HepG2 (cell line): ENCODE data around the gene SIK2. TPM values are rescaled to one million over a fixed set of nuclear protein-coding genes. Genes with fewer than 3 reads are reported as not detected.

Experiments used
- AHDC1 ChIP-seq: sonication (generic); formaldehyde crosslinking; IDR thresholded peaks from 2 replicates; pipeline ENCODE4 v1.5.1; 2020; ENCODE audit warnings: mild to moderate bottlenecking, missing genetic modification reagents, borderline replicate concordance
- BCL6 ChIP-seq: IDR thresholded peaks from 2 replicates; pipeline ENCODE4 v1.6.1; 2016; ENCODE audit warnings: missing genetic modification reagents, missing compliant biosample characterization
- CHD4 ChIP-seq: fragments of 200-600 bp; sonication (generic); IDR thresholded peaks from 2 replicates; pipeline ENCODE4 v1.7.0; 2017; ENCODE audit warnings: mild to moderate bottlenecking, low read length, borderline replicate concordance
- CREM ChIP-seq, 2 experiments: sonication (generic) in 1 of 2; formaldehyde crosslinking in 1 of 2; IDR thresholded peaks; 2 replicates each; pipeline versions ENCODE4 v1.4.0 to v1.6.1; 2016 to 2020; ENCODE audit warnings: antibody characterized with exemption in 1 of 2, mild to moderate bottlenecking in 1 of 2, missing genetic modification reagents in 1 of 2
- EP300 ChIP-seq, 3 experiments: sonication (generic) in 1 of 3; formaldehyde crosslinking in 1 of 3; IDR thresholded peaks; 2 replicates each; pipeline versions ENCODE4 v1.5.1 to v1.6.1; 2011 to 2020; ENCODE audit warnings: low read depth in 2 of 3, low read length in 2 of 3, borderline replicate concordance in 1 of 3, improper control_type of control experiment in 1 of 3, mild to moderate bottlenecking in 1 of 3, missing genetic modification reagents in 1 of 3, moderate library complexity in 1 of 3
- FOXK1 ChIP-seq: sonication (generic); formaldehyde crosslinking; IDR thresholded peaks from 2 replicates; pipeline ENCODE4 v1.4.0; 2020; ENCODE audit warnings: low read depth, missing genetic modification reagents, borderline replicate concordance
- FOXP1 ChIP-seq, 2 experiments: fragments of 450-650 bp in 1 of 2; IDR thresholded peaks; 2 replicates each; pipeline ENCODE4 v1.6.1; 2017 to 2018; ENCODE audit warnings: antibody characterized with exemption in 1 of 2
- GATA4 ChIP-seq: sonication (generic); IDR thresholded peaks from 2 replicates; pipeline ENCODE4 v1.6.1; 2016; ENCODE audit warnings: antibody characterized with exemption, low read depth, borderline replicate concordance
- HOXA5 ChIP-seq: sonication (generic); formaldehyde crosslinking; IDR thresholded peaks from 2 replicates; pipeline ENCODE4 v1.4.0; 2020; ENCODE audit warnings: missing genetic modification reagents
- KLF16 ChIP-seq, 2 experiments: sonication (generic) in 1 of 2; formaldehyde crosslinking in 1 of 2; IDR thresholded peaks; 2 replicates each; pipeline versions ENCODE4 v1.6.1 to v1.8.0; 2016 to 2023; ENCODE audit warnings: missing genetic modification reagents in 2 of 2, missing compliant biosample characterization in 1 of 2
- NCOA2 ChIP-seq: sonication (generic); formaldehyde crosslinking; IDR thresholded peaks from 2 replicates; pipeline ENCODE4 v1.8.0; 2022; ENCODE audit warnings: inconsistent platforms
- SMC3 ChIP-seq: IDR thresholded peaks from 2 replicates; pipeline ENCODE4 v1.6.1; 2011; ENCODE audit warnings: low read length, improper control_type of control experiment
- TEAD3 ChIP-seq: optimal IDR thresholded peaks from 2 replicates; pipeline ENCODE3; 2016; ENCODE audit warnings: borderline replicate concordance
- ZFX ChIP-seq: sonication (generic); formaldehyde crosslinking; IDR thresholded peaks from 2 replicates; pipeline ENCODE4 v1.4.0; 2020; ENCODE audit warnings: mild to moderate bottlenecking, low read depth, missing genetic modification reagents, moderate library complexity
- ZNF331 ChIP-seq: sonication (generic); formaldehyde crosslinking; IDR thresholded peaks from 2 replicates; pipeline ENCODE4 v1.4.0; 2020; ENCODE audit warnings: missing genetic modification reagents
- ZNF710 ChIP-seq: sonication (generic); formaldehyde crosslinking; IDR thresholded peaks from 2 replicates; pipeline ENCODE4 v1.5.0; 2020; ENCODE audit warnings: mild to moderate bottlenecking, missing genetic modification reagents, borderline replicate concordance
- ZNF850 ChIP-seq: sonication (generic); formaldehyde crosslinking; conservative IDR thresholded peaks from 2 replicates; pipeline ENCODE4 v1.9.0; 2021; ENCODE audit warnings: mild to moderate bottlenecking, missing genetic modification reagents
- polyA plus RNA-seq, 8 experiments: library from polyadenylated mRNA; depleted of rRNA in 3 of 8; stranded (reverse) in 7 of 8; unstranded in 1 of 8; fragments of >200 nt; fragmentation: Illumina TruSeq in 4 of 8; extraction: Trizol in 4 of 8; gene quantifications; 2 replicates each; pipeline versions ENCODE4 v1.2.1 to v1.2.3, GENCODE V29; 2011 to 2016; ENCODE audit warnings: low read depth in 4 of 8, missing spikeins in 1 of 8, mixed read lengths in 1 of 8; ENCODE audit not compliant: insufficient read depth in 1 of 8
- total RNA-seq, 5 experiments: library from RNA; depleted of rRNA; stranded (reverse); fragments of >200 nt; fragmentation: Illumina TruSeq; extraction: Trizol; gene quantifications; 2 replicates each; pipeline ENCODE4 v1.2.3, GENCODE V29; 2016; ENCODE audit warnings: low read depth in 1 of 5
- TF ChIP-seq, protein P1 (sequence below): sonication (generic); formaldehyde crosslinking; IDR thresholded peaks from 2 replicates; pipeline ENCODE4 v1.4.0; 2020; ENCODE audit warnings: missing genetic modification reagents

Gene SIK2
- total and polyA plus RNA-seq, 2 of the 13 experiments (the other 11 are each of a cell fraction or from before 2014, with no cell fraction given) = 8.1 to 15.4 TPM

GRCh38 chr11:111777094-111778046 is 175.1 kb downstream of the SIK2 start (continued):
- TF ChIP-seq AHDC1 (peak; percentile 46; the same call in 1 of the 2 replicates), ZFX (CRISPR knock-in tag) (peak; percentile 20; the same call in 1 of the 2 replicates), FOXP1 (IDR thresholded peaks at IDR 0.05) (no peak), FOXP1 (CRISPR knock-in tag; IDR thresholded peaks at IDR 0.05) (peak; percentile 42; the same call in 1 of the 2 replicates), GATA4 (no peak), ZNF710 (CRISPR knock-in tag) (peak; percentile 53), CHD4 (no peak), FOXK1 (CRISPR knock-in tag) (0 out of 2 replicates have a peak, but pooled peaks have one; percentile 49), KLF16 (CRISPR knock-in tag; IDR thresholded peaks at IDR 0.05) (peak in 1 of 2 experiments; percentile 39; a peak in 1 of 4 replicates), TEAD3 (CRISPR knock-in tag) (peak; percentile 53), CREM (IDR thresholded peaks at IDR 0.05) (peak; percentile 79), CREM (CRISPR knock-in tag; IDR thresholded peaks at IDR 0.05) (no peak), BCL6 (peak; percentile 56), NCOA2 (CRISPR knock-in tag) (peak; percentile 66), ZNF331 (CRISPR knock-in tag) (0 out of 2 replicates have a peak, but pooled peaks have one; percentile 12), EP300 (IDR thresholded peaks at IDR 0.05; ENCODE audit: low read depth in 2 of 2, low read length in 2 of 2) (peak in 1 of 2 experiments; percentile 47; a peak in 2 of 4 replicates), EP300 (CRISPR knock-in tag; IDR thresholded peaks at IDR 0.05; ENCODE audit: borderline replicate concordance) (no peak; the same call in 1 of the 2 replicates), ZNF850 (no peak), HOXA5 (CRISPR knock-in tag) (0 out of 2 replicates have a peak, but pooled peaks have one; percentile 32), SMC3 (peak; percentile 85)
- TF ChIP-seq, protein P1, sequence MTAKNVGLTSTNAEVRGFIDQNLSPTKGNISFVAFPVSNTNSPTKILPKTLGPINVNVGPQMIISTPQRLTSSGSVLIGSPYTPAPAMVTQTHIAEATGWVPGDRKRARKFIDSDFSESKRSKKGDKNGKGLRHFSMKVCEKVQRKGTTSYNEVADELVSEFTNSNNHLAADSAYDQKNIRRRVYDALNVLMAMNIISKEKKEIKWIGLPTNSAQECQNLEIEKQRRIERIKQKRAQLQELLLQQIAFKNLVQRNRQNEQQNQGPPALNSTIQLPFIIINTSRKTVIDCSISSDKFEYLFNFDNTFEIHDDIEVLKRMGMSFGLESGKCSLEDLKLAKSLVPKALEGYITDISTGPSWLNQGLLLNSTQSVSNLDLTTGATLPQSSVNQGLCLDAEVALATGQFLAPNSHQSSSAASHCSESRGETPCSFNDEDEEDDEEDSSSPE (CRISPR knock-in tag) = peak; percentile 9; the same call in 1 of the 2 replicates
